Mesothelial cell of epicardium (in vitro differentiated cells): ENCODE results near the gene GCNT2. TPM values are rescaled to one million over a fixed set of nuclear protein-coding genes. Genes with fewer than 3 reads are reported as not detected.
"Not testable (repeated sequence)": the region's sequence is repeated elsewhere in the genome, so short reads cannot be mapped to it uniquely, and the experiment has no call there.

Source experiments
- DNase-seq, 2 experiments: peaks; one replicate each; pipeline ENCODE4 v3.0.0; 2021; ENCODE audit warnings: low spot score in 2 of 2; ENCODE audit not compliant: unreplicated experiment in 2 of 2
- H3K27ac Mint-ChIP-seq: 2 replicates; pipeline ENCODE4 v1.8.0; 2021; ENCODE audit warnings: mixed read lengths
- H3K27me3 Mint-ChIP-seq: 2 replicates; pipeline ENCODE4 v1.8.0; 2021; ENCODE audit warnings: low read depth, mixed read lengths
- H3K36me3 Mint-ChIP-seq: 2 replicates; pipeline ENCODE4 v1.8.0; 2021; ENCODE audit warnings: mixed read lengths
- H3K4me1 Mint-ChIP-seq: 2 replicates; pipeline ENCODE4 v1.8.0; 2021; ENCODE audit warnings: mixed read lengths
- H3K4me3 Mint-ChIP-seq: 2 replicates; pipeline ENCODE4 v1.8.0; 2021; ENCODE audit warnings: mild to moderate bottlenecking, moderate library complexity, mixed read lengths
- H3K9me3 Mint-ChIP-seq: 2 replicates; pipeline ENCODE4 v1.8.0; 2021; ENCODE audit warnings: mixed read lengths
- CTCF ChIP-seq: fragments of 200-600 bp; sonication (generic); IDR thresholded peaks from one replicate; pipeline ENCODE4 v1.5.0; 2021; ENCODE audit warnings: antibody characterized with exemption; ENCODE audit not compliant: unreplicated experiment
- total RNA-seq: library from RNA; stranded (reverse); gene quantifications from 3 replicates; pipeline ENCODE4 v1.2.1, GENCODE V29; 2021

Gene GCNT2
- total RNA-seq, 1 donor from 2014 or later = 29.3 TPM

- H3K4me3 Mint-ChIP-seq = no peak overlapping the region
Observed at GRCh38 chr6:10482636-10483257, 38.4 kb upstream of the GCNT2 start.

GRCh38 chr6:10484912-10485311 is 36.2 kb upstream of the GCNT2 start:
- H3K27me3 Mint-ChIP-seq = no peaks in the 10 kb centered on the region
- no peaks in the 10 kb centered on the region for H3K36me3 Mint-ChIP-seq
- no peak for DNase-seq
- no peaks in the 10 kb centered on the region for H3K4me1 Mint-ChIP-seq
- no peak overlapping the region for H3K4me3 Mint-ChIP-seq
- no peak overlapping the region for H3K27ac Mint-ChIP-seq
- TF ChIP-seq CTCF = no peak
- peaks cover 6% of the 10 kb centered on the region for H3K9me3 Mint-ChIP-seq

More at GRCh38 chr6:10482636-10483257, 38.4 kb upstream of the GCNT2 start:
- Mint-ChIP-seq H3K27ac (no peak overlapping the region), H3K4me1 (no peaks in the 10 kb centered on the region), H3K9me3 (peaks cover 6% of the 10 kb centered on the region), H3K36me3 (no peaks in the 10 kb centered on the region), H3K27me3 (no peaks in the 10 kb centered on the region)
- no peak for TF ChIP-seq CTCF
- DNase-seq = no peak

GRCh38 chr6:10485406-10485805 is 35.7 kb upstream of the GCNT2 start:
- peaks cover 6% of the 10 kb centered on the region for H3K9me3 Mint-ChIP-seq
- H3K36me3 Mint-ChIP-seq = no peaks in the 10 kb centered on the region
- no peaks in the 10 kb centered on the region for H3K27me3 Mint-ChIP-seq
- H3K27ac Mint-ChIP-seq = no peak overlapping the region
- no peak for DNase-seq
- TF ChIP-seq CTCF = no peak
- no peaks in the 10 kb centered on the region for H3K4me1 Mint-ChIP-seq
- no peak overlapping the region for H3K4me3 Mint-ChIP-seq

- Mint-ChIP-seq H3K27ac (no peak overlapping the region), H3K4me1 (no peaks in the 10 kb centered on the region), H3K4me3 (no peak overlapping the region), H3K36me3 (no peaks in the 10 kb centered on the region), H3K27me3 (no peaks in the 10 kb centered on the region), H3K9me3 (peaks cover 6% of the 10 kb centered on the region)
- no peak for TF ChIP-seq CTCF
- DNase-seq = no peak
Observed at GRCh38 chr6:10486215-10486614, 34.9 kb upstream of the GCNT2 start.

GRCh38 chr6:10486944-10487588 is 34.1 kb upstream of the GCNT2 start:
- H3K36me3 Mint-ChIP-seq, DNase-seq, H3K27ac Mint-ChIP-seq, H3K27me3 Mint-ChIP-seq, H3K9me3 Mint-ChIP-seq, H3K4me3 Mint-ChIP-seq, H3K4me1 Mint-ChIP-seq: not testable (repeated sequence)

- no peak overlapping the region for H3K4me3 Mint-ChIP-seq
- H3K4me1 Mint-ChIP-seq = no peaks in the 10 kb centered on the region
- peaks cover 5% of the 10 kb centered on the region for H3K9me3 Mint-ChIP-seq
- H3K36me3 Mint-ChIP-seq = no peaks in the 10 kb centered on the region
- H3K27ac Mint-ChIP-seq = no peak overlapping the region
- TF ChIP-seq CTCF = no peak
- DNase-seq = no peak
- H3K27me3 Mint-ChIP-seq = no peaks in the 10 kb centered on the region
Observed at GRCh38 chr6:10487668-10488327, 33.4 kb upstream of the GCNT2 start.
